Stimulated activated CD4-positive, alpha-beta T cell treated with anti-CD3 and anti-CD28 coated beads, Interleukin-2, amount 100 ng/mL, for 4 hours (primary cell): ENCODE results near the gene IRF7.

Experiments used
- DNase-seq: peaks from one replicate; pipeline ENCODE4 v3.0.0-alpha.2; 2020; ENCODE audit warnings: low read depth

Gene IRF7

GRCh38 chr11:607971-608659 is 7.6 kb downstream of the IRF7 start:
- no peak for DNase-seq

- DNase-seq = no peak
These were observed 8.6 kb downstream of the IRF7 start for GRCh38 chr11:607020-607780.

- no peak for DNase-seq
These were observed 9.5 kb downstream of the IRF7 start for GRCh38 chr11:606245-606644.

GRCh38 chr11:605286-606129 is 10.2 kb downstream of the IRF7 start:
- no peak for DNase-seq

GRCh38 chr11:603154-603553 is 12.6 kb downstream of the IRF7 start:
- DNase-seq = no peak

GRCh38 chr11:601573-602245 is 14.0 kb downstream of the IRF7 start:
- no peak for DNase-seq

GRCh38 chr11:598005-598680 is 17.6 kb downstream of the IRF7 start:
- DNase-seq = no peak

- no peak for DNase-seq
These were observed 18.5 kb downstream of the IRF7 start for GRCh38 chr11:597166-597725.

GRCh38 chr11:596374-596773 is 19.4 kb downstream of the IRF7 start:
- no peak for DNase-seq

- no peak for DNase-seq
These were observed 20.4 kb downstream of the IRF7 start for GRCh38 chr11:595400-595799.

GRCh38 chr11:593347-593746 is 22.4 kb downstream of the IRF7 start:
- DNase-seq = no peak

GRCh38 chr11:592918-593317 is 22.8 kb downstream of the IRF7 start:
- DNase-seq = no peak

- DNase-seq = no peak
These were observed 23.2 kb downstream of the IRF7 start for GRCh38 chr11:592501-592900.

- DNase-seq = no peak
These were observed 24.8 kb downstream of the IRF7 start for GRCh38 chr11:590997-591396.

GRCh38 chr11:589798-590197 is 26.0 kb downstream of the IRF7 start:
- DNase-seq = no peak

- peak; percentile 59 for DNase-seq
These were observed 27.8 kb downstream of the IRF7 start for GRCh38 chr11:587978-588380.

- DNase-seq = no peak
These were observed 28.2 kb downstream of the IRF7 start for GRCh38 chr11:587546-587945.

- DNase-seq = no peak
These were observed 29.1 kb downstream of the IRF7 start for GRCh38 chr11:586376-587316.

- DNase-seq = no peak
These were observed 31.5 kb downstream of the IRF7 start for GRCh38 chr11:584287-584686.

GRCh38 chr11:581752-582151 is 34.0 kb downstream of the IRF7 start:
- DNase-seq = no peak
